OCI-LY7 (cell line): ENCODE data around the gene KCNQ1.

Source experiments
- CTCF ChIP-seq: fragments of 200-600 bp; sonication (generic); conservative IDR thresholded peaks from 2 replicates; pipeline ENCODE4 v1.5.1; 2014; ENCODE audit warnings: mild to moderate bottlenecking, antibody characterized with exemption, low read length, moderate library complexity, mixed read lengths
- EZH2phosphoT487 ChIP-seq: fragments of 200-600 bp; sonication (generic); IDR thresholded peaks from 2 replicates; pipeline ENCODE4 v1.6.1; 2018; ENCODE audit warnings: low read depth, borderline replicate concordance, mild to moderate bottlenecking, mixed run types, antibody characterized with exemption, low read length, moderate library complexity, mixed read lengths

GRCh38 chr11:2704356-2704755, 259.5 kb downstream of the KCNQ1 start:
- TF ChIP-seq CTCF (no peak), EZH2phosphoT487 (no peak)
